Epithelial cell of proximal tubule (primary cell): Measurements from ENCODE around the gene CYB561A3. TPM values are rescaled to one million over a fixed set of nuclear protein-coding genes. Genes with fewer than 3 reads are reported as not detected.

ENCODE experiments used
- DNase-seq: peaks from one replicate; pipeline ENCODE4 v3.0.0-alpha.2; 2011; ENCODE audit warnings: low read depth
- H3K4me3 ChIP-seq: 2 replicates; pipeline ENCODE4 v1.5.1; 2011; ENCODE audit warnings: low read depth, mild to moderate bottlenecking, low read length
- CTCF ChIP-seq: conservative IDR thresholded peaks from 2 replicates; pipeline ENCODE4 v1.5.1; 2012; ENCODE audit warnings: low read depth, mild to moderate bottlenecking, low read length
- total RNA-seq: library from RNA; depleted of rRNA; stranded (reverse); fragments of >200 nt; gene quantifications from 2 replicates; pipeline ENCODE4 v1.2.3, GENCODE V29; 2015

The CYB561A3 gene
- total RNA-seq, 1 donor from 2014 or later, result 22.1 TPM

GRCh38 chr11:61378713-61379313 lies 17.1 kb upstream of the CYB561A3 start:
- no peak for TF ChIP-seq CTCF
- H3K4me3 ChIP-seq, result no peak overlapping the region
- DNase-seq, result no peak

GRCh38 chr11:61377461-61378160 lies 15.9 kb upstream of the CYB561A3 start:
- H3K4me3 ChIP-seq, result no peak overlapping the region
- no peak for DNase-seq
- TF ChIP-seq CTCF, result no peak

- TF ChIP-seq CTCF, result no peak
- no peak overlapping the region for H3K4me3 ChIP-seq
- no peak for DNase-seq
Observed at GRCh38 chr11:61375761-61376108, 14.1 kb upstream of the CYB561A3 start.

- no peak for DNase-seq
- no peak for TF ChIP-seq CTCF
- no peak overlapping the region for H3K4me3 ChIP-seq
Observed at GRCh38 chr11:61372659-61373420, 11.2 kb upstream of the CYB561A3 start.

GRCh38 chr11:61370349-61371005 lies 8.8 kb upstream of the CYB561A3 start:
- TF ChIP-seq CTCF, result no peak
- no peak overlapping the region for H3K4me3 ChIP-seq
- DNase-seq, result no peak

- no peak for DNase-seq
- TF ChIP-seq CTCF, result no peak
- H3K4me3 ChIP-seq, result no peak overlapping the region
Observed at GRCh38 chr11:61369372-61370348, 8.0 kb upstream of the CYB561A3 start.
